Globus pallidus (tissue), 1 donor: ENCODE results near the gene DNAAF9.
A peak's percentile ranks its signal among the peaks of the same experiment; 100 is the strongest.

Experiments used
- DNase-seq: peaks from one replicate; pipeline ENCODE4 v3.0.0-alpha.2; 2015; ENCODE audit warnings: low spot score

The DNAAF9 gene

GRCh38 chr20:3410464-3410863 is 3.0 kb upstream of the DNAAF9 start:
- DNase-seq: no peak

GRCh38 chr20:3409417-3409816 is 1.9 kb upstream of the DNAAF9 start:
- DNase-seq: no peak

- DNase-seq: peak; percentile 84
Measured at GRCh38 chr20:3407771-3408637, 535 bp upstream of the DNAAF9 start.

GRCh38 chr20:3406481-3407039 is 909 bp downstream of the DNAAF9 start:
- no peak for DNase-seq

- DNase-seq: no peak
Measured at GRCh38 chr20:3405696-3406358, 1.6 kb downstream of the DNAAF9 start.

GRCh38 chr20:3405139-3405538 is 2.3 kb downstream of the DNAAF9 start:
- no peak for DNase-seq

GRCh38 chr20:3404402-3404801 is 3.1 kb downstream of the DNAAF9 start:
- DNase-seq: no peak

- DNase-seq: no peak
Measured at GRCh38 chr20:3403741-3404140, 3.7 kb downstream of the DNAAF9 start.

GRCh38 chr20:3402453-3402852 is 5.0 kb downstream of the DNAAF9 start:
- no peak for DNase-seq

- DNase-seq: no peak
Measured at GRCh38 chr20:3400260-3401155, 7.0 kb downstream of the DNAAF9 start.

GRCh38 chr20:3398681-3399252 is 8.7 kb downstream of the DNAAF9 start:
- DNase-seq: no peak

- DNase-seq: no peak
Measured at GRCh38 chr20:3396492-3396891, 11.0 kb downstream of the DNAAF9 start.

- no peak for DNase-seq
Measured at GRCh38 chr20:3392756-3393155, 14.7 kb downstream of the DNAAF9 start.

- peak; percentile 57 for DNase-seq
Measured at GRCh38 chr20:3390759-3391425, 16.6 kb downstream of the DNAAF9 start.

GRCh38 chr20:3383878-3384495 is 23.5 kb downstream of the DNAAF9 start:
- DNase-seq: no peak

GRCh38 chr20:3382836-3383235 is 24.6 kb downstream of the DNAAF9 start:
- DNase-seq: peak; percentile 37

- DNase-seq: peak; percentile 78
Measured at GRCh38 chr20:3380228-3381070, 27.0 kb downstream of the DNAAF9 start.

GRCh38 chr20:3378138-3378537 is 29.3 kb downstream of the DNAAF9 start:
- no peak for DNase-seq

- DNase-seq: no peak
Measured at GRCh38 chr20:3377644-3378043, 29.8 kb downstream of the DNAAF9 start.

- DNase-seq: no peak
Measured at GRCh38 chr20:3374296-3374695, 33.2 kb downstream of the DNAAF9 start.
